SK-N-SH treated with all-trans-retinoic acid at 6 μM for 48 hours (cell line): ENCODE measurements around the gene DIPK1A.

ENCODE experiments used
- ARNTL ChIP-seq: fragments of 450-650 bp; formaldehyde crosslinking; IDR thresholded peaks from 2 replicates; pipeline ENCODE4 v1.5.0; 2020; ENCODE audit warnings: low read depth, mild to moderate bottlenecking, moderate library complexity, borderline replicate concordance
- CSDC2 ChIP-seq: fragments of 250-450 bp; sonication (Bioruptor Pico); IDR thresholded peaks from 2 replicates; pipeline ENCODE4 v1.5.0; 2020; ENCODE audit warnings: mild to moderate bottlenecking, moderate library complexity
- ISL1 ChIP-seq: fragments of 250-450 bp; sonication (Bioruptor Pico); IDR thresholded peaks from 2 replicates; pipeline ENCODE4 v2.1.2; 2022; ENCODE audit warnings: mild to moderate bottlenecking, moderate library complexity
- PATZ1 ChIP-seq: fragments of 250-450 bp; sonication (Bioruptor Pico); IDR thresholded peaks from 2 replicates; pipeline ENCODE4 v1.8.0; 2020; ENCODE audit warnings: mild to moderate bottlenecking, moderate library complexity, borderline replicate concordance
- PPARA ChIP-seq: fragments of 250-450 bp; sonication (Bioruptor Pico); IDR thresholded peaks from 2 replicates; pipeline ENCODE4 v1.5.0; 2020; ENCODE audit warnings: mild to moderate bottlenecking, borderline replicate concordance
- RARB ChIP-seq: fragments of 250-450 bp; sonication (Bioruptor Pico); IDR thresholded peaks from 2 replicates; pipeline ENCODE4 v1.8.0; 2021; ENCODE audit warnings: mild to moderate bottlenecking, moderate library complexity
- TOX ChIP-seq: fragments of 250-450 bp; sonication (Bioruptor Pico); IDR thresholded peaks from 2 replicates; pipeline ENCODE4 v1.8.0; 2021; ENCODE audit warnings: mild to moderate bottlenecking, moderate library complexity, borderline replicate concordance
- ZC3H10 ChIP-seq: fragments of 250-450 bp; sonication (Bioruptor Pico); IDR thresholded peaks from 2 replicates; pipeline ENCODE4 v1.5.1; 2021; ENCODE audit warnings: mild to moderate bottlenecking, moderate library complexity
- ZFP3 ChIP-seq: fragments of 250-450 bp; sonication (Bioruptor Pico); IDR thresholded peaks from 2 replicates; pipeline ENCODE4 v1.5.0; 2020; ENCODE audit warnings: mild to moderate bottlenecking, moderate library complexity
- ZFP30 ChIP-seq: fragments of 450-650 bp; formaldehyde crosslinking; IDR thresholded peaks from 2 replicates; pipeline ENCODE4 v1.5.0; 2022; ENCODE audit warnings: mild to moderate bottlenecking, moderate library complexity
- ZNF565 ChIP-seq: fragments of 450-650 bp; formaldehyde crosslinking; conservative IDR thresholded peaks from 2 replicates; pipeline ENCODE4 v1.5.0; 2020; ENCODE audit warnings: low read depth, mild to moderate bottlenecking, moderate library complexity
- ZNF70 ChIP-seq: fragments of 450-650 bp; formaldehyde crosslinking; IDR thresholded peaks from 2 replicates; pipeline ENCODE4 v1.5.0; 2020; ENCODE audit warnings: mild to moderate bottlenecking, moderate library complexity
- TF ChIP-seq, protein P1 (sequence below): fragments of 250-450 bp; sonication (Bioruptor Pico); IDR thresholded peaks from 2 replicates; pipeline ENCODE4 v1.5.1; 2020; ENCODE audit warnings: low read depth, mild to moderate bottlenecking, moderate library complexity

GRCh38 chr1:92817137-92817697 lies 144.0 kb downstream of the DIPK1A start:
- TF ChIP-seq ZFP30 (CRISPR knock-in tag) (no peak), ZNF70 (CRISPR knock-in tag) (no peak), ZFP3 (no peak), PATZ1 (no peak), RARB (CRISPR knock-in tag) (no peak), PPARA (CRISPR knock-in tag) (no peak), ISL1 (CRISPR knock-in tag) (no peak), ZNF565 (no peak), CSDC2 (CRISPR knock-in tag) (no peak), TOX (CRISPR knock-in tag) (no peak), ZC3H10 (CRISPR knock-in tag) (no peak), ARNTL (CRISPR knock-in tag) (no peak)
- TF ChIP-seq, protein P1, sequence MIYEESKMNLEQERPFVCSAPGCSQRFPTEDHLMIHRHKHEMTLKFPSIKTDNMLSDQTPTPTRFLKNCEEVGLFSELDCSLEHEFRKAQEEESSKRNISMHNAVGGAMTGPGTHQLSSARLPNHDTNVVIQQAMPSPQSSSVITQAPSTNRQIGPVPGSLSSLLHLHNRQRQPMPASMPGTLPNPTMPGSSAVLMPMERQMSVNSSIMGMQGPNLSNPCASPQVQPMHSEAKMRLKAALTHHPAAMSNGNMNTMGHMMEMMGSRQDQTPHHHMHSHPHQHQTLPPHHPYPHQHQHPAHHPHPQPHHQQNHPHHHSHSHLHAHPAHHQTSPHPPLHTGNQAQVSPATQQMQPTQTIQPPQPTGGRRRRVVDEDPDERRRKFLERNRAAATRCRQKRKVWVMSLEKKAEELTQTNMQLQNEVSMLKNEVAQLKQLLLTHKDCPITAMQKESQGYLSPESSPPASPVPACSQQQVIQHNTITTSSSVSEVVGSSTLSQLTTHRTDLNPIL, result no peak
